HG03103 (cell line): Measurements from ENCODE around the gene IMMP2L.

Source experiments
- ATAC-seq: cut with Tn5 transposase; IDR thresholded peaks from one replicate; pipeline ENCODE4 v1.9.1; 2021; ENCODE audit warnings: low read depth; ENCODE audit not compliant: unreplicated experiment

Gene IMMP2L

DNA sequence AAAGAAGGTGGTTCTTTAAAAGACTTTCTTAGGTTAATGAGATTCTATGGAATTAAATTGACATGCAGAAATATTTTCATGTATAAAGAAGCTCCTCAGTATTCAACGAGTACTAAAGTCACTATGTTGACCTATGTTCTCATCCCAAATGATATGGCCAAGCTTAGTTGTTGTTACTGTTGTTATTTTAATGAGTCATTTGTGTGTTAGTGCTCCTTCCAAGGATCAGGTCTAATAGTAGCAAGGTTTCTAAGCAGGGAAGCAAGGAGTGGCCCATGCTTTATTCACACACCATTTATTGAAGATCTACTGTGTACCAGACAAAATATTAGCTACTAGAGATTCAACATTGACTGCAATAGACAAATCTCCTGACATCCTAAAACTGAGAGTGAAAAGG is 429.5 kb downstream of the IMMP2L start:
- ATAC-seq, result no peak

DNA sequence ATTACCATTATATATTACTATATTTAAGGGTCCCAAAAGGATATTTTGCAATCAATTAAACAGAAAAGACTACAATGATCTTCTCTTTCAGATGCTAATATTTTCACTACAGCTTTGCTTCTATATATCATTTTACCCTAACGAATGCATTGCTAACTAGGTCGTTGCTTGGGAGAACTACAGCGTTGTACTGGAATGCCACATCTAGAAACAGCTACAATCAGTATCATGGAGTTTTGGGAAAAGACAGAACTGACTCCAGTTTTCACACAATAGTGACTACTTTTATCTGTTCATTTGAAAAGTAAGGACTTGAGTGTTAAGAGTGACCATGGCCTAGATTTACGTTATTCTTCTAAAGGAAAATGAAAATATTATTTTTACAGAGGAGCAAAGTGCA is 432.9 kb downstream of the IMMP2L start:
- no peak for ATAC-seq

- no peak for ATAC-seq
Observed at GRCh38 chr7:111126987-111127386, 435.3 kb downstream of the IMMP2L start.

DNA sequence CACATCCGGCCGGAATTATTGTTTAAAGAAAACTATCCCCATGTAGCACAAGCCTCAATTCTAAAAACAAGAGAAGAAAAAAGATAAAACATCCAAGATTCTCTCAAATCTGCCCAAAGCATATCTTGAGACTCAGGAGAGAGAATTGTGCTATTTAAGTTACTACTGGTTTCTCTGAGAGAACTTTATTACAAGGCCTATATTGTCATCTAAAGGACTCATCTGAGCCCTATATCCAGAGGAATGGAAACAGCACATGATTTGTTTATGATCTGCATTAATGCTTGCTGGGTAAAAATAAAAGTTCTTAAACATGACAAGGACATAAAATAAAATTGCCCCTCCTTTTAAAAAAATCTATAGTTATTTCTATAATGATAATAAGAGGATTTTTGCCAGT is 446.3 kb downstream of the IMMP2L start:
- no peak for ATAC-seq

DNA sequence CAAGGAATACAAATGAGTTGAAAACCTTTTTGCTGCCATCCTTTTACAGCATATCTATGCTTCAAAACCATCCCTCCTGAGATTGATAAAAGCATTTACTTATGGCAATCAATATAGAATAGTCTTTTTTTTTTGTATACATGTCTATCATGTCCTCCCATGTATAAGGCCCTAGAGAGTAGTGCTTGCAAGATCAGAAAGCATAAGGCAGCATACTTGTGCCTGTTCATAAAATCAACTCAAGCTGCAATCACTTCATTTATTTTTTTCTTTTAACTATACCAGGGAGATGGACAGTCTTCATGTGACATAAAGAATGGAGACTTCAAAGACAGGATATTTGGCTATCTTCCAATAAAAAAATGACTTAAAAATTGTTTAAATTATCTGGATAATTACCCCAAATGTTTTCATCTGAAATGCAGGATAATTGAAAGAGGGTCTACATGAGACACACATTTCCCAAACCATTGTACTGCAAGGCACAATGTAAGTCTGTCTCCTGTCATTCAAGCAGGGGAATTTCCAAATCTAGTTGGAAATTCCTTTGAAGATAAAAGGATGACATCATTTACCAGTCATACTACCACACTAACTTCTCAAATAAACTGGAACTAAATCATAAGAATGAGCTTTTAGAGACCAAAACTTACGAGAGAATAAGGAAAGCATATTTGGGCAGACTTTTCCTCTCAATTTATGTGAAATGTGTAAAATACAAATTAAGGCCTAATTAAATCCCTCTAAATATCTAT is 448.9 kb downstream of the IMMP2L start:
- no peak for ATAC-seq

GRCh38 chr7:111112439-111112838 is 449.9 kb downstream of the IMMP2L start:
- ATAC-seq, result no peak

DNA sequence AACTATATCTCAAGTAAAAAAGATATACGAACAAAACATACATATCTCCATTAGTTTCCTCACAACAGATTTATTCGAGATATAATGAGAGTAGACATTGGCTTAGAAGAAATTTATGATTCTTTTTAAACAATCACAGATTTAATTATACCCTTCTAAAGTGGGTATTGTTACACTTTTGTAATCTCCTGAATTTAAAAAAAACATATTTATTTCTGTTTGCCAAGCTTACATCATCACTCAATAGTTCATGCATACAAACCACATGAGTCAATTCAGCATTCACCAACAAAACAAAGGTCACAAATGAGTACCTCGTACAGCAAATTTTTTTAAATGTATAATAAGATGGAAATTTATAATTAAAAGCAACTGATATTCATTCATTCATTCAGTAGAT is 453.8 kb downstream of the IMMP2L start:
- no peak for ATAC-seq

GRCh38 chr7:111108000-111108399 is 454.3 kb downstream of the IMMP2L start:
- no peak for ATAC-seq

DNA sequence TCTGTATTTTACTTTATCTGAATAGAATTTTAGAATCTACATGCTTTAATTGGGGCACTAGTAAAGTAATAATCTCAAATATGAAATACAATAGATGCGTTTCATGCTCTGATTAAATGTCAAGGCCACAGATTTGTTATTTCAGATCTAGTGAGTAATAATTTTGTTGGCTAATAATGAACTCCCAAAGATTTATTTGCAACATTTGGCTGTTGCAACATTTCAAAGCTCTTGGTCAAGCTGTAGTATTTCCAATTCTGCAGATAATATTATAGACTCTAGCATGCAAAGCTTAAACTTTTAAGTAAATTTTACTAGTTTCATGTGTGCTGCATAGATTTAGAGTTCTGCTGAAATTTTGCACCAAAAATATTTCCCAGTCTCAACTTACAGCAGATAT is 454.7 kb downstream of the IMMP2L start:
- no peak for ATAC-seq

DNA sequence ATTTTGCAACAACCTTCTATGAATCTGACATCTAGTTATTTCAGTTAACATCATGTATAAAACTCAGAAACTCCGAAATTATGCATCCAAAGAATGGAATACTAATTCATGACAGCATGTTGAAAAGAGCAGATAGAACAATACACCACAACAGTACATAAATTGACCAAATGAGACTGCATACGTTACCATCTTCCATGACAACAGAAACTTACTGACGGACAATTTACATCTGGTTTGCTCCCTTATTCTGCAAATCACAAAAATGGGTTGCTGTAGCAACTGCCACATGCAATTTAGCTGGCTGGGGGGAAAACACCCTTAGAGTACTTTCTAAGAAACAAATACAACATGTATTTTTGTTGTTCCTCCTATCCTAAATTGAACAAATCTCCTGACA is 457.0 kb downstream of the IMMP2L start:
- ATAC-seq, result no peak

DNA sequence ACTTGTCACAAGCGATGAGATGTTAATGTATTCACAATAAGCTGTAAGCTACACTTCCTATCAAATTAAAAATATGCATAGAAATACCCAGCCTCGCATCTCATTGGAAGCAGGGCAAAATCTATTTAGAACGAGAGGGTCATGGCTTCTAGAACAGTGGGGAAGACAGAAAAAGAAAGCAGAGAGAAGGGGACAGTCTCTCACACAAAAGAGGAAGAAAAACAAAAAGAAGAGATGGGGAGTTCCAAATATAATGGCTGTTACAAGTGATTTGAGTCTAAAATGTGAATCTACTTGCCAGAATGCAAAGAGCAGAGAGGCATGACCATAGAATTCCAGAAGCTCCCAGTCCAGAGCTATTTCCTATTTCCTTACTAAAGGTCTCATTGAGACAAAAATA is 457.6 kb downstream of the IMMP2L start:
- ATAC-seq, result no peak

DNA sequence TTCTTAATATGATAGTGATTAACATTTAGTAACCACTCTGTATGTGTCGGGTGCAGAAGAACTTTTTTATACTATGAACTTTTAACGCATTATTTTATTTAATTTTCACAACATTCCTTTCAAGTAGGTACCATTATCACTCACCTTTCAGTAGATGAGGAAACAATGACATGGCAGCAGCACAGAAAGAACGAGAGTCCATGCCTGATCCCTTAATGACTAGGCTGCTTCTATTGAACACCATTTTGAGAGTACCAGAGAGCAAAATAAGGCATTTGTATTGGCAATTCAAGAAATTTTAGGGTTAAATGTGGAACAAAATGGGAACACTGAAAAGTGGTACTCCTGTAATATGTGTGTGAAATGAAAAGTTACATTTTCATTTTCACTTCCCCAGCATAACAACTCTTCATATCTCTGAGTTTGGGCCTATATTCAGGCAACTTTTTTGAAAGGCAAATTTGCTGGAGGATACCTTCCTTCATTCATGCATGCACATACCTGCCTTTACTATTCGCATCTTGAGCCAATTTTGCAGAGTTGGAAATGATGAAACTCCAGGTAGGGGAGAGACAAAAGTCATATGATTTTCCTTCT is 458.5 kb downstream of the IMMP2L start:
- ATAC-seq, result peak; percentile 57

DNA sequence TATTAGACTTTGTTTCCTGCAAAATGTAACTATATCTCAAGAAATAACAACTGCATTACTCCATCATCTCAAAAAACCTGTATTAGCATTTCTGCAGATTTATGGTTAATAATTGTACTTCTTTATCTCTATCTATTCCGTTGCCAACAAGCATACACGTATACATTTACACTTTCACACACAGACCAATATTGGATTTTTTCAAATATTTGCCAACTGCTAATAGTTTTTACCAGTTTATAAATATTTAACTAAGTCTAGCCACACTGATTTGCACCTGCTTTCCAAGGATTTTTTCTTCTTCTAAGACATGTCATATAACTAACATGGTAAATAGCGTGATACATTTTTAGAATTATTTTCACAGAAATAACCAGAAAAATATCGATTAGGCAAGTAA is 459.2 kb downstream of the IMMP2L start:
- no peak for ATAC-seq

DNA sequence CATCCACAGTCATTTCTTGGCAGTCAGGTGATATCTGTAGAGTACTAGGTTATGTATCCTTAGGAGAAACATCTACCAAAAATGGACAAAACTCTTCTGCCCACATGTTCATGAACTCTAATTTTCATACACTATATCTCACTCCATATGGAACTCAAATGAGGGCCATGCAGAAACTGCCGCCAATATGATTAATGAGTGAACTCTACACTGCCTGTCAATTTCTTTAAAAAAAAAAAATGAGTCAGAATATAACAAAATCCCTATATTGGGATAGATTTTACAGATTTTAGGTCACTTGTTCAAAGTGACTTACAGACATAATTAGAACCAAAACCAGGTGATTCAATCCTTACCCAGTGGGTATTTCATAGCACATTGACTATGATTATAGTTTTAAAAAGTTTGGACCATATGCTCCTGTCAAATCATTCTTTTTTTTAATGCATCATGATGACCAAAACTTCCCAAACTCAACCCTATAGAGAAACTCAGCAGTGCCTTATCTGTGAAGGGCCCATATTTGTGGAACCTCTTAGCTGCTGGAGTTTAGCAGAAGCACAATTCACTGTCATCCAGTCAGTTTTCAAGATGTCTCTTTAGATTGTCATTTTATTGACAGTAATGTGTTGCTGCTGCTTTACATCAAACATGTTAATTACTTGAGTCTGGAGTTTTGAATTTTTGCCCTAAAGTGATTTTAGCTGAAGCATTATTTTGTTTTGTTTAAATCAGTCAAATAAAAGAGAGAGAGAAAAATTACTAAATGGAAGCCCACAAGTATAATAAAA is 460.2 kb downstream of the IMMP2L start:
- no peak for ATAC-seq

DNA sequence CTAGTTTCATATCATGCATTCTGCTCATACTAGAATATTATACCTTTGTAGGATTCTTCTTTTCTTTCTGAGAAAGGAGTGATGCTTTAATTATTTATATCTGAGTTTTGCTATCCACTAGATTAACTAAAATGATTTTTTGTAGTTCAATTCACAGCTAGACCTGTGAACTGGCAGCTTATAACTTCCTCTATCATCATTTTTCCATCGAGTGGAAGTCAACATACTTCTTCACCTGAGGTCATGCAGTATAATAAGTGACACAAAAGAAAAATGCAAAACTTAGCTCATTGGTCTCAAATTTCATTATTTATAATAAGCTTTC is 463.4 kb downstream of the IMMP2L start:
- no peak for ATAC-seq

- no peak for ATAC-seq
Observed at GRCh38 chr7:111098011-111098925, 464.0 kb downstream of the IMMP2L start.

GRCh38 chr7:111096997-111097396 is 465.3 kb downstream of the IMMP2L start:
- no peak for ATAC-seq

- ATAC-seq, result no peak
Observed at GRCh38 chr7:111094419-111094818, 467.9 kb downstream of the IMMP2L start.

GRCh38 chr7:111093496-111093895 is 468.8 kb downstream of the IMMP2L start:
- no peak for ATAC-seq

GRCh38 chr7:111092406-111093236 is 469.7 kb downstream of the IMMP2L start:
- peak; percentile 40 for ATAC-seq
